HG03039 (cell line): Measurements from ENCODE around the gene MYLIP.

Experiments used
- ATAC-seq: cut with Tn5 transposase; IDR thresholded peaks from one replicate; pipeline ENCODE4 v1.9.1; 2021; ENCODE audit warnings: mild to moderate bottlenecking, moderate library complexity; ENCODE audit not compliant: unreplicated experiment

Gene MYLIP

DNA sequence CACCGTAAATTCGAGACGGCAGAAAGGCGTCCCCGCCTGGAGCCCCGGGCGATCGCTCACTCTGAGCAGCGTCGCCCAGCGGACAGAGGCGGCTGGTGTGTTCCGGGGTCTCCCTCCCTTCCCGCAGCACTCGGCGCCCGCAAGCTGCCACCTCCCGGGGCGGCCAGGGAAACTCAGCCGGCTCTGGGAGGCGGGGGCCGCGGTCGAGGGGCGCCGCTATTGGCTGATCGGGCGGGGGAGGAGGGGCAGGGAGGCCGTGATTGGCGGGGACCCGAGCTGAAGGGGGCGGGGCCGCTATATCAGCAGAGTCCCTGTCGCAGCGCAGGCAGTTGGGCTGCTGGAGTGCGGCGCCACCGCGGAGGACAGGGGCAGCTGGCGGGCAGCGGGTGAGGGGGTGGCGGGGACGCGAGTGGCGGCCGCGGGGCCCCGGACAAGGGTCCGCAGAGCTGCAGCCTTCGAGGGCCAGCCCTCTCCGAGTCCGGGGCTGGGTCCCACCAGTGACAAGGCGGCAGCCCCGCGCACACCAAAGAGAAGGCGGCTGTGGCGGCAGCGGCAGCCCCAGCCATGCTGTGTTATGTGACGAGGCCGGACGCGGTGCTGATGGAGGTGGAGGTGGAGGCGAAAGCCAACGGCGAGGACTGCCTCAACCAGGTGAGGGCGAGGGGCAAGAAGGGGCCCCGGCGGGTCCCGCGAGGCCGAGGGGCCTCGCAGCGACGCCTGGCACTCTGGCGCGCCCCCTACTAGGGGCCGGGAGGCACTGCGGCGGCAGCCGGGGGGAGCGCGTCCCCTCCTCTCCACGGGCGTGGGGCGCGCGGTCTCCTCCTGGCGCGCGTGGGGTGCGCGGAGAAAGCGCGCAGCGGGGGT is at the start of gene MYLIP:
Gene MYLIP, plus strand, starts transcription at position 328 of the 864 bp plus-strand sequence. Its CDS starts 237 bp downstream, at position 565.
- peak; percentile 81 for ATAC-seq

DNA sequence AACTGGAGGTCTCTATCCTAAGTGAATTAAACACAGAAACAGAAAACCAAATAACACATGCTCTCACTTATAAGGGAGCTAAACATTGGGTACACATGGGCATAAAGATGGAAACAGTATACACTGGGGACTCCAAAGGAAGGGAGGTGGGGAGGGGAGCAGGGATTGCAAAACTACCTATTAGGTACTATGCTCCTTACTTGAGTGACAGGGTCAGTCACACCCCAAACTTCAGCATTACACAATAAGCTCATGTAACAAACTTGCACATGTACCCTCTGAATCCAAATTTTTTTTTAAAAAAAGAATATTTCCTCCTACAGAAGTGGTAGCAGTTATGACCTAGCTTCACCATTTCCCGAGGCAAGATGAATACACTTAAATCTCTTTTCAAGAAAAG is 49.5 kb upstream of the MYLIP start:
- no peak for ATAC-seq

DNA sequence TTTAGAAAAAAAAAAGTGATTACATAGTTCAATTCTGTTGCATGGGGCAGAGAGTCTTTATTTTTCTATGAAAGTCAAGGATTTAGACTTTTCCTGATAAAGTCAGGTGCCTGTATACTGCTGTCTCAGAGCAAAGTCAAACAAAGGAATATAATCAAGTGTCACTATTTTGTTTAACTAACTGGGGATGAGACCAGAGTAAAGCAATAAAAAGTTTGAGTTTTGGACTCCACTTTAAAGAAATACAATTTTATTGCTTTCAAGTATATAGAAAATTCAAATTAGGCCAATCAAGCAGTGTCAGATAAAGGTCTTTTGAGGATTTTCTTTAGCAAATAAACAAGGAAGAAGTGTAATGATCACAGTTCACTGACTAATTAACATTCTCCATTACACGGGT is 48.7 kb upstream of the MYLIP start:
- no peak for ATAC-seq

DNA sequence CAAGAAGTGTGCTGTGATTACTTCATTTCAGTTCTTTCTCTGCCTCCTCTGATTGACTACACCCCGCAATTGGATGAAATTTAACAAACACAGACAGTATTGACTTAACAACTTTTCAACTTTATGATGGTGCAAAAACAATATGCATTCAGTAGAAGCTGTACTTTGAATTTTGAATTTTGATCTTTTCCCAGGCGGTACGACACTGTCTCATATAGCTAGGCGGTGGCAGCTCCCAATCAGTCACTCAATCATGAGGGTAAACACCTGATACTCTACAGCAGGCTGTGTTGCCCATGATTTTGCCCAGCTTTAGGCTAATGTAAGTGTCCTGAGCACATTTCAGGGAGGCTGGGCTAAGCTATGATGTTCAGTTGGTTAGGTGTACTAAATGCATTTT is 47.6 kb upstream of the MYLIP start:
- ATAC-seq, result no peak

DNA sequence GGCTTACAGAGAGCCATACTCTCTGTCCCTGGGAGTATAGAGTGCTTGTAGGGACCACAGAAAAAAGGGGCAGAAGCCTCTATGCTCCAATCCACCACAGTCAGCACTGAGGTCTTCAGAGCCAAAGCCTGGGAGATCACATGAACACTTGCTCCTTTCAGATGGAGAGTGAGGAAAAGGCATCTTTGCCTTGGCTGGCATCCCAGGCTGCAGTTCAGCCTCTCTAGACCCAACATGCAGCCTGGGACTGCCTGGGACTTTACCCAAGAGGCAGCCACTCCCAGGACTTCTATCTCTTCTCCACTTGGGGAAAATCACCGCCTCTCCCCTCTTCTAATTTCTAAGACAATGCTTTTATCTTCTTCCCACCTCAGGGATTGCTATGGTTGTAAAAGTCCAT is 46.5 kb upstream of the MYLIP start:
- ATAC-seq, result no peak

DNA sequence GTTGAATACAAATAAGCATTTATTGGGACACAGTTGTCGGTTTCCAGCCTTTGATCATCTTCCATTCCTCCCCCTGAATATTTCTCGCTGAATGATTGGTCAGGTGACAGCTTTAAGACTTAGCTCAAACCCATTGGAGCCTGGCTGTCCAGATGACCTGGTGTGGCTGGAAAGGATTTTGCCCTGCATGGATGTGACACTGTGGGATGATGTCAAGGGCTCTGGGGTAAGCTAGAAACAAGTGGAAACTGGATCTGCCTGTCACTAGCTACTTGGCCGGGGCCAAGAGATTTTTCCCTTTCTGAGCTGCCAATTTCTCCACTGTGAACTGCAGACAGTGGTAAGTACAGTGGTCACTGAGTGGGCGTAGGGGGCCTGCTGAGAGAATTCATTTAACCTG is 41.9 kb upstream of the MYLIP start:
- no peak for ATAC-seq

DNA sequence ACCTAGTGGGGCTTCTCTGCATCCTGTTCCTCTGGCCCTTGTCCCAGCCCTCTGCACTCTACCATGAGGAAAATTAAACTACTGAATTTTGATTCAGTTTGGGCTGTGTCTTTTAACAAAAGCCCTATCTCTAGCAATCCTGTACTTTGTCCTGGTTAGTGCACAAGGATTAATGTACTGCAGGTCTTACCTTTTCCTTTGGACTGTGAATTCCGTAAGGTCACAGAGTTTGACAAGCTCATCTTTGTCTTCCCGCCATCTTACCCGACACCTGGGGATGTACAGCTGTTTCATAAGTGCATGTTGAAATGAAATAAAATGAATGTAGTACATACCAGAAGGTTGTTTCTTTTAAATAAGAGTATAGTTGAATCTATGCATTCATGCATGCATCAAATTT is 41.5 kb upstream of the MYLIP start:
- no peak for ATAC-seq

DNA sequence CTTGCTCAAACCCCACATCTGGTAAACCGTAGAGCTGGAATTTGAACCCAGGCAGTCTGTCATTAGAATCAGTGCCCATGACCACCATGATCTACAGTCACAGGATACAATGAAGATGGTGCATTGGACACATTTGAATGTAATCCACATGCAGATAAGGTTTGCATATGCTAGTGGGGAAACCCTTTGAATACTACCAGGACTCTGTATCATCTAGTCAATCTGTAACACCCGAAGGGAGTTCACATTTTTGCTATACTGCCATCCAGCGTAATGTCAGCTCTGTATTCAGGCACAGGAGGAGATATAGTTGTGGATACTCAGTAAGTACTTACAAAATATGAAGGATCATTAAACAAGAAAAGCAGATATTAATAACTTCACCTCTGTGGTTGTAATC is 40.5 kb upstream of the MYLIP start:
- ATAC-seq, result no peak

DNA sequence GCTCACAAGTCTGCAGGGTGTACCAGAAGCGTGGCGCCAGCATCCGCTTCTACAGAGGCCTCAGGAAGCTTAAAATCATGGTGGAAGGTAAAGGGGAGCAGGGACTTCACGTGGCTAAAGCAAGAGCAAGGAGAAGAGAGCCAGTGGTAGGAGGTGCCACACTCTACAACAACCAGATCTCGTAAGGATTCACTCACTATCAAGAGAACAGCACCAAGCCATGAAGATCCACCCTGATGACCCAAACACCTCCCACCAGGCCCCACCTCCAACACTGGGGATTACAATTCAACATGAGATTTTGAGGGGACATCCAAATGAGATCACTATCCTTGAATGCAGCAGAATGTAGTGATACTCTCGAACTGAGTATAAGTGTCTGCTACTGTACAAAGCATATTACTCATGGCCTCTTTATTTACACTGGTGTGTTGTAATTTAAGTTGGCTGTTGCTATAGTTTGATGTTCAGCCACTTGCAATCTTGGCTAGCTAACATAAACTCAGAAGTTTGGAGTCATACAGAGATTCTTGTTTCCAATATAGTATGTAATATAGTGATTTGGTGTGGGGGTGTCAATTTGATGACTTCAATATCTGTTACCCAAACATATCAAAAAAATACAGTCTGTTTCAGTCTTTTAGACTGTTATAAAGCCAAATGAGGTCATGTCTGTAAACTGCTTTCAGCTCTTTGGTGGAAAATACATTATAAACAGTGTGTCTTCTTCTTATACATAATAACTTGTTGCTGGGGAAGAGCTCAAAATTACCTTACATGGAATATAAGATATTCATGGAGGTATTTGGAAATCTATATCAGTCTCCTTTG is 39.4 kb upstream of the MYLIP start:
- ATAC-seq, result no peak

DNA sequence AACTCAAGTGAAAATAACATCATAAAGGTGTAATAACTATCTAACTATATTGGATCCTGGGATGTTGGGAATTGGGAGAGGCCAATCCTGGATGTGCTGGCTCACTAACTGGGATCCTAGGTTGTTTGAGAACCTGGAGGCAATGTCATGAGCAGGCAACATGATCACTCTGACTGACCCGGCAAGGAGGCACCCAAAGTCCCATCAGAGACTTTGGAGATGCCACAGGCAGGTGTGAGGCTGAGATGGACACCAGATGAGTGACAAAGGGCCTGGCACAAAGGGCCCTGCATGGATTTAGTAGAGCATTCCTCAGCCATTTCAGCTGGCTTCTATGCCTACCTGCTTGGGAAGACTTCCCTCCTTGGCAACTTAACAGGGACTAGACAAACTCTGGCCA is 38.4 kb upstream of the MYLIP start:
- ATAC-seq, result no peak

DNA sequence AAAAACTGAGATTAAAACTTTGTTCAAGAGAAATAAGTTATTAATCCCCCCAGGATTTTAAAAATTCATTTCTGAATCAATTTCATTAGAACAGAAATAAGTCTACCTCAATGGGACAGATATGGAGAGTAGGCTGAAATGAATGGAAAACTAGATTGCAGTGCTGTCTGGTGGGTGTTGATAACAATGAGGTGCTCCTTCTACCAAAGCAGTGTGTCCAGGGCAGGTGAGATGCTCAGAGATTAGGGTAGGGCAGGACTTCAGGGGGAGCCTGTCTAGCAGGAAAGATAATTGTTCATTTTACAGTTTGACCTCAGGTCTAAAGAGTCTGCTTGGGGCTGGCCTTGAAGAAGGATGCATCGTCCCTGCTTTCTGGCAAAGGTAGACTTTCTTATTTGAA is 38.0 kb upstream of the MYLIP start:
- no peak for ATAC-seq

DNA sequence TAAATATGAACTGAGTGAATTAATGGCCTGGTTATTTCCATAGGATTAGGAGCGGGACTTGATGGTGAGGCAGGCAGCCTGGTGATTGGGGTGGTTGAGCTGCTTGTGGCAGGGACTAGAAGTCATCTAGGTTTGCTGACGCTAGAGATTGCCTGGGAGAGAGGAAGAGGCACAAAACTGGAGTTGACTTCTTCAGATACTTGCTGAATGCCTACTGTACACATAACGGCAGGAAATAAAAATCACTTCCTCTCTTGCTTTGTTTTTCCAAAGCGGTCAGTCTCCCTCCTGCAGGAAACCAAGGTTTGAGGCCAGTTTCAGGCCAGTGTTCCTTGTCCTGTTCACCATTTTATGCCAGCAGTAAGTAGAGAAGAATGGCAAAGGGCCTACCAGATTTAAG is 36.7 kb upstream of the MYLIP start:
- no peak for ATAC-seq

DNA sequence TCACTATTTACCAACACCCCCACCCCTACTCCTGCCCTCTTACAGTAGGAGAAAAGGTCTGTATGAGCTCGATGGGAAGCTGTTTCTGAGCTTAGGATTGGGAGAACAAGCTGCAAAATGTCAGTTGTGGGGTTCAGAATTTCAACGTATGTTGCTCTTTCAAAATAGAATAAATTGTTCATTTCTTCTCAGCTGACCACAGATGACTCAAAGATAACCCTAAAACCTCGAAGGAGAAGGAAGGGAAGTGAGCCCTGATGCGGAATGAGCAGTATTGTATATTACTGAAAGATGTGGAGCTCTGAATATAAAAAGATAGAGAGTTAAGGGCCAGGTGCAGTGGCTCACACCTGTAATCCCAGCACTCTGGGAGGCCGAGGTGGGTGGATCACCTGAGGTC is 35.9 kb upstream of the MYLIP start:
- no peak for ATAC-seq

DNA sequence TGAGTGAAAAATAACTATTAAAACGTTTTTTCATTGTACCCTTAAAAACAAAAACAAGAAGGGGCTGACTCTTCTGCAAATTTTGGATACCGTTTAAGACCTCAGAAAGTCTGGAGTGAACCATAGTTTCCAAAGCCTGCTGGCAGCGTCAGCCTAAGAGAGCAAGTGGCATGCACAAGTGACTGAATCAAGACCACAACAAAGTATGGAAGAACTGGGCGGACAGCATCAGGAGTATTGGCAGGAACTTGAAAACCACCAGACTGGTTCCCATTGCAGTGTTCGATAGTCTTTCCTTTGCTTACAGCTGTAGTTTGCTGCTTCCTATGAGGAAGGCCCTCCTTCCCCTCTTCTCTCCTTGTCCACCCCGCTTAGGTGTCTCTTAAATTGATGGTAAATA is 33.7 kb upstream of the MYLIP start:
- ATAC-seq, result no peak

DNA sequence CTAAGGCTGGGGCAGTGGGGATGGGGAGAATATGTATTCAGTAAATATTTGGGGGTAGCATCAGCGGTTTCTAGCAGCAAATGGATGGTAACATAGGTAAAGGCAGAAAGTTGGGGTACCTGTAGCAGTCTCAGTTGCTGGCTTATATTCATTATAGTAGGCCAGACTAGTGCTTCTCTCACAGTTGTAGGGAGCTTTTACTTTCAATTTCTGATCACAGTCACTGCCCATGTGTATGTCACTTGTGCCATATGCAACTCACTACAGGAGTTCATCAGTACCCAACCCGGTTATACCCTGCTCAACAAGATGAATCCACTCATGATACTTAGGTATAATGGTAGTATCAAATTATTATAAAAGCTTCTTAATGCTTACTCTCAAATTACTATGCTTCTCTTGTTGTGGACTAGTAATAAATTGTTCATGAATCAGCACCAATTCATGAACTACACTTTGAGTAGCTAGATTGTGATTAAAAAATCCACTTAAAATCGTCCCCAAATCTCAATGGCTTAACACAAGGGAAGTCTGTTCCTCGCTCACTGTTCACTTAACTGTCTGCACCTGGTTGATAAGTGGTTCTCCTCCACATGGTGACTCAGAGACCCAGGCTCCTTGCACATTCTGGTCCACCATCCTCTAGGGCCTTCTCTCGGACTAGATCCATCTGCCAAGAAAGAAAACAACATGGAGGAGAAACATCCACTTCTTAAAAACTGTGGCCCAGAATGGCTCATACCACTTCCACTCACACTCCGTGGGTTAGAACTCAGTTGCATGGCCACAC is 31.3 kb upstream of the MYLIP start:
- ATAC-seq, result peak; percentile 62

DNA sequence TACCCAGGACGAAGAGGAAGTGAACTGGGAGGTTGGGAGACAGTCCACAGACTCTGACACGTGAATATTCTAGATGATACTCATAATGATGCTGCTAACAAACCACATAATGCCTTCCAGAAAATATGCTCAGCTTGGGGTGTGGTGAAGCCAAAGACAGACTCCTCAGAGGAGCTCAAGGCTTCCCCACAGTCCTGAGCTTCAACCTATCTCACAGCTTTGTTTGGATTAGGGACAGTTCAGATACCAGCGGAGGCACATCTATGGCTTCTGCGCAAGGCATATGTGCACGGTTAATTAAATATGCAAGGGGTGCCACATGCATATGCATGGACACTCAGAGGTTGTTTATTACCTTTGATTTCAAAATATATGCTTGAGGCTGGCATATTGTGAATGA is 30.7 kb upstream of the MYLIP start:
- no peak for ATAC-seq

DNA sequence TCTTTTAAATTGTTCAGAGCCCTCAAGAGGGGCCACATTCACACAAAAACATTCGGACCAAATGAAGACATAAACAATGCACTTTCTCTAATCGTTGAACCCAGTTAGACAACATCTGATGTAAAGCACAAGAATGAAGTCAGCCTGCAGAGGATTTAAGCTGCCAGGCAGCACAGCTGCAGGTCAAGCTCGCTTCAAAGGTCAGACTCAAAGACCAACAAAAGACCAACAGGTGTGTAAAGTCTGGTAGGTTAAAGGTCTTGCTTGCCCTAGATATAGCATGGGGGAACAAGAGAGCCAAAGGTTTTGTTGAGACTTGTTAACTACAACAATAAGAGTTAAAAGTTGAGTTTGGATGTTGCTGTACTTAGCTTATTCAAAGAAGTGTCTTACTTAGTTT is 26.7 kb upstream of the MYLIP start:
- ATAC-seq, result no peak

DNA sequence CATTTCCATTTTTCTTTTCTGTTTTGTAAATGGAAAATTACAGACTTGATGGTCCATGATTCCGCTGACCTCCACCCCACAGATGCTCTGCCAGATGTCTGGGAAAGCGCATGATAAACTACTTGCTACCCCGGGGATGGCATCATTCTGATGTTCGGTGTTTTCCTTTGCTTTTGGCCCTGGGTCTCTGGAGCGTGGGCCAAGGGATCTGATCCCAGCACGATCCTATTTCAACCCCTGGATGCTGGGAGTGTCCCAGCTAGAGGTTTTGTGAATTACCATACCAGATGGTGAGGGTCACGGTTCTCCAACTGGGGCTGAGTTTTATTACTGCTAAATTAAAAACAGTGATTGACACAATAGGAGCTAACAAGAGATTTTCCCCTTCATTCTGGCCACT is 25.2 kb upstream of the MYLIP start:
- ATAC-seq, result no peak

DNA sequence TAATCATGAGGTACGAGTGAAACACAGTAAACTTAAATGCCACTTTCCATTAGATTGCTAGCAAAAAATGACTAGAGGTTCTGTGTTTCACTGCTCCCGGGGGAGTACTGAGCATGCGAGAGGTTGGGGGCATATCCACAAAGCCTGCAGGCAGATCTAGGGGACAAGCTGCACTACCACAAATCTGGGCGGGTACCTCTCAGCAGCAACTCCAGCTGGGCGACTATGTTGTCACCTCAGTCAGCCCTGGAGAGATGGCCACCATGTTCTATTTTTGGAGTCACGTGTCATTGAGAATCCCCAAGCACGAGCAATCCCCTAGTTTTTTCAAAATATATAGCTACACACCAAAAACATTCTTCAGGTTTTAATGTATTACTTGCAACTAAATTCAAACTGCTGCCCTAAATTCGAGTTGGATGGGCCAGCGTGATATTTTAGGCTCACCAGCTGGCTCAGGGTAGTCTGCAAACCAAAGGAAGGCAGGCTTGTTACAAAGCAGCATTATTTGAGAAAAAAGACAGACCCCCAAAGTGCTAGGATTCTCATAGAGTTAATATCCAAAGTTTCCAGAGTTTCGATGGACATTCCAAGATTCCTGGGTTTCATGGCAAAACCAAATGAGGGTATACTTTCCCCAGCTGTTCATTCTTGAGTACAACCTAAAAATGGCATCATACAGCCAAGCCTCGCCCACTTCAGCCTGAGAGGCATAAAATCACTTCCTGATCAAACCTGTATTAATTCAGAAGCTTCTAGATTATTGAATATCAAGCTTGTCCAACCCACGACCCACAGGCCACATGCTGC is 24.1 kb upstream of the MYLIP start:
- ATAC-seq, result no peak

DNA sequence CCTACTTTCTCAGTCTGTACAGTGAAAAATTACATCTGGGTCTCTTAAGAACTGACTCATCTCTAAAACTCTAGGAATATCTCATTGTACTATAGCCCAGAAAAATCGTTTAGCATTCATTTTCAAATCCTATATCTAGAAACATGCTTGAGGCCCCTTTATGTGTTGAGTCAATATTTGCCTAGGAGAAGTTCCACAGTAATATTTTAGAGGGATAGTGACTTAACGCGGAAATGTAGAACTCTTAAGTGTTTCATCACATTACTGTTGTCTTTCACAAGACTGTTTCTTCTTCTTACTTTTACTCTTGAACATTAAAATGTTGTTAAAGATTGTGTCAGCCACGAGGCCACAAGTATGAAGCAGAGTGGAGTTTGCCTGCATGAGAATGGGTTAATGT is 23.0 kb upstream of the MYLIP start:
- no peak for ATAC-seq
